ENCODE data around the gene IQUB. TPM values are rescaled to one million over a fixed set of nuclear protein-coding genes. Genes with fewer than 3 reads are reported as not detected.
"Not testable (repeated sequence)": the region's sequence is repeated elsewhere in the genome, so short reads cannot be mapped to it uniquely, and the experiment has no call there.

The IQUB gene
- total and polyA plus RNA-seq, 8 donors: 0.87 to 3.8 (median 2.1) TPM

- H3K4me1 ChIP-seq: no peaks in the 10 kb centered on the region
- no peaks in the 10 kb centered on the region for H3K36me3 ChIP-seq
- no peak for ATAC-seq
- intact Hi-C loops (cut with DNase I): no loop called here
- TF ChIP-seq CTCF (IDR thresholded peaks at IDR 0.05): no peak
- H3K27ac ChIP-seq: no peak overlapping the region
- no peak overlapping the region for H3K4me3 ChIP-seq
- no peak for DNase-seq
- no peaks in the 10 kb centered on the region for H3K27me3 ChIP-seq
- H3K9me3 ChIP-seq: peaks cover 0 to 30% of the 10 kb centered on the region in 2 donors
Measured at GRCh38 chr7:123423622-123424021, 110.8 kb downstream of the IQUB start.

- no peaks in the 10 kb centered on the region for H3K36me3 ChIP-seq
- no peak for DNase-seq
- no peak for ATAC-seq
- no peaks in the 10 kb centered on the region for H3K27me3 ChIP-seq
- no peak for TF ChIP-seq CTCF (IDR thresholded peaks at IDR 0.05)
- no peak overlapping the region for H3K27ac ChIP-seq
- intact Hi-C loops (cut with DNase I): no loop called here
- H3K4me3 ChIP-seq: no peak overlapping the region
- peaks cover 0 to 36% of the 10 kb centered on the region in 2 donors for H3K9me3 ChIP-seq
- H3K4me1 ChIP-seq: no peaks in the 10 kb centered on the region
Measured at GRCh38 chr7:123417580-123417979, 116.8 kb downstream of the IQUB start.

- intact Hi-C loops (cut with DNase I): no loop called here
- TF ChIP-seq CTCF (IDR thresholded peaks at IDR 0.05): no peak
Measured at GRCh38 chr7:123415625-123416024, 118.8 kb downstream of the IQUB start.

GRCh38 chr7:123410273-123410904 is 124.0 kb downstream of the IQUB start:
- Histone ChIP-seq H3K4me1 (no peaks in the 10 kb centered on the region), H3K27ac (peak overlapping the region in 1 of 2 donors; percentile 13), H3K9me3 (no peaks in the 10 kb centered on the region), H3K4me3 (no peak overlapping the region), H3K27me3 (no peaks in the 10 kb centered on the region), H3K36me3 (no peaks in the 10 kb centered on the region)
- no peak for TF ChIP-seq CTCF (IDR thresholded peaks at IDR 0.05)
- DNase-seq: peak in 2 of 4 donors; percentile 1 to 13
- ATAC-seq: peak; percentile 83
- intact Hi-C loops (cut with DNase I): no loop called here

More at GRCh38 chr7:123415625-123416024, 118.8 kb downstream of the IQUB start:
- peaks cover 0 to 31% of the 10 kb centered on the region in 2 donors for H3K9me3 ChIP-seq
- ATAC-seq: no peak
- DNase-seq: no peak
- H3K4me3 ChIP-seq: no peak overlapping the region
- H3K4me1 ChIP-seq: no peaks in the 10 kb centered on the region
- no peaks in the 10 kb centered on the region for H3K27me3 ChIP-seq
- H3K27ac ChIP-seq: no peak overlapping the region
- H3K36me3 ChIP-seq: no peaks in the 10 kb centered on the region

- H3K27me3 ChIP-seq; DNase-seq; H3K4me1 ChIP-seq; H3K36me3 ChIP-seq; intact Hi-C loops (cut with DNase I); H3K4me3 ChIP-seq; H3K9me3 ChIP-seq; ATAC-seq: not testable (repeated sequence)
- peak overlapping the region in 1 of 2 donors; percentile 53 for H3K27ac ChIP-seq
Measured at GRCh38 chr7:123407951-123408350, 126.4 kb downstream of the IQUB start.

Other genes with a start within 250 kb of the IQUB start
- 10 to 100 TPM; 55.2 to 66.6 TPM for gene NDUFA5, start 23.2 kb upstream of the IQUB start, total RNA-seq
- gene NDUFA5, start 23.2 kb upstream of the IQUB start, polyA plus RNA-seq (ENCODE audit: insufficient read length in 6 of 6): 100 to 1,000 TPM; 126 to 158 (median 140) TPM
- not detected for gene ASB15, start 67.2 kb upstream of the IQUB start, total RNA-seq
- gene ASB15, start 67.2 kb upstream of the IQUB start, polyA plus RNA-seq (ENCODE audit: insufficient read length in 6 of 6): not detected
- not detected for gene LMOD2, start 121.3 kb upstream of the IQUB start, total RNA-seq
- gene LMOD2, start 121.3 kb upstream of the IQUB start, polyA plus RNA-seq (ENCODE audit: insufficient read length in 6 of 6): under 1 TPM in 1 of 6 donors, not detected in 5; 0.08 TPM
- 10 to 100 TPM; 30.4 to 40.6 TPM for gene WASL, start 214.4 kb upstream of the IQUB start, total RNA-seq
- 10 to 100 TPM; 47.9 to 54.5 (median 53.6) TPM for gene WASL, start 214.4 kb upstream of the IQUB start, polyA plus RNA-seq (ENCODE audit: insufficient read length in 6 of 6)

All from left lung (tissue), 10 donors.